Right ventricle myocardium inferior (tissue), 1 donor: ENCODE data around the gene SUPT6H. TPM values are rescaled to one million over a fixed set of nuclear protein-coding genes. Genes with fewer than 3 reads are reported as not detected.
"Not testable (repeated sequence)": the region's sequence is repeated elsewhere in the genome, so short reads cannot be mapped to it uniquely, and the experiment has no call there.

Experiments
- ATAC-seq: fragments of 200-7000 bp; cut with Tn5 transposase; one replicate; pipeline ENCODE4 v1.9.1; 2020; ENCODE audit warnings: mild to moderate bottlenecking, moderate library complexity
- DNase-seq: peaks from one replicate; pipeline ENCODE4 v3.0.0; 2021; ENCODE audit errors: missing footprints
- intact Hi-C: fragments of 100-400 bp; cut with DNase I; formaldehyde crosslinking; loops from one replicate; pipeline ENCODE4 v1.11.0; 2022
- total RNA-seq: library from RNA; stranded (reverse); fragmentation: NEBNext Ultra II Directional; extraction: Animal tissue kit (Norgen Biotek cat#: 25700); gene quantifications from one replicate; pipeline ENCODE4 v1.2.1, GENCODE V29; 2021
- donor health status: DM: no; HTN: yes; CAD: no; lungs with severe emphysema.

The SUPT6H gene
- total RNA-seq, 1 donor from 2014 or later, result 41.0 TPM

GRCh38 chr17:28712032-28712704, 50.2 kb downstream of the SUPT6H start:
- peak; percentile 86 for DNase-seq
- intact Hi-C loops, result no loop called here
- peak; percentile 10 for ATAC-seq

GRCh38 chr17:28712705-28713415, 50.9 kb downstream of the SUPT6H start:
- intact Hi-C loops, result no loop called here
- ATAC-seq (no peak), DNase-seq (peak; percentile 9)

- intact Hi-C loops, result no loop called here
- no peak for DNase-seq
- ATAC-seq, result no peak
Measured at GRCh38 chr17:28714281-28714680, 52.3 kb downstream of the SUPT6H start.

GRCh38 chr17:28715217-28715616, 53.2 kb downstream of the SUPT6H start:
- intact Hi-C loops, result no loop called here
- DNase-seq, result no peak
- ATAC-seq, result no peak

GRCh38 chr17:28716740-28717577, 55.0 kb downstream of the SUPT6H start:
- no peak for ATAC-seq
- intact Hi-C loops, result no loop called here
- no peak for DNase-seq

GRCh38 chr17:28717578-28718332, 55.8 kb downstream of the SUPT6H start, which contains the start of gene RAB34:
Gene RAB34, minus strand, starts transcription at chr17:28717868. Its CDS starts 602 bp downstream, at chr17:28717266.
- intact Hi-C loops, result no loop called here
- ATAC-seq (peak; percentile 36), DNase-seq (peak; percentile 77)

- intact Hi-C loops, result loop anchor here (1.0 kb wide), 1 partner anchor 195 kb away; no protein-coding TSS in a partner anchor
- no peak for ATAC-seq
- DNase-seq, result no peak
Measured at GRCh38 chr17:28718333-28719020, 56.5 kb downstream of the SUPT6H start.

- intact Hi-C loops, result loop anchor here (1.0 kb wide), 1 partner anchor 194 kb away; no protein-coding TSS in a partner anchor
- ATAC-seq (no peak), DNase-seq (no peak)
Measured at GRCh38 chr17:28719021-28719433, 57.0 kb downstream of the SUPT6H start.

GRCh38 chr17:28720247-28720996, 58.4 kb downstream of the SUPT6H start:
- intact Hi-C loops, result no loop called here
- DNase-seq (no peak), ATAC-seq (no peak)

GRCh38 chr17:28720997-28721329, 59.0 kb downstream of the SUPT6H start:
- intact Hi-C loops, ATAC-seq, DNase-seq: not testable (repeated sequence)

- intact Hi-C loops, result no loop called here
- DNase-seq (no peak), ATAC-seq (no peak)
Measured at GRCh38 chr17:28722417-28723158, 60.6 kb downstream of the SUPT6H start.

GRCh38 chr17:28723159-28723835, 61.3 kb downstream of the SUPT6H start:
- no peak for ATAC-seq
- no peak for DNase-seq
- intact Hi-C loops, result no loop called here

- ATAC-seq, intact Hi-C loops, DNase-seq: not testable (repeated sequence)
Measured at GRCh38 chr17:28723836-28724499, 62.0 kb downstream of the SUPT6H start.

- ATAC-seq, result no peak
- no peak for DNase-seq
- intact Hi-C loops, result loop anchor here (5.0 kb wide), 1 partner anchor 178 kb away; the partner anchor contains the start of gene DHRS13
Measured at GRCh38 chr17:28724500-28725165, 62.6 kb downstream of the SUPT6H start.

- no peak for ATAC-seq
- DNase-seq, result no peak
- intact Hi-C loops, result loop anchor here (5.0 kb wide), 1 partner anchor 177 kb away; the partner anchor contains the start of gene DHRS13
Measured at GRCh38 chr17:28725166-28725659, 63.2 kb downstream of the SUPT6H start.
